Fibroblast of lung (primary cell): ENCODE data around the gene LRMDA. TPM values are rescaled to one million over a fixed set of nuclear protein-coding genes. Genes with fewer than 3 reads are reported as not detected.
A peak's percentile ranks its signal among the peaks of the same experiment; 100 is the strongest.

Experiments
- DNase-seq, 2 donors: peaks; one replicate each; pipeline versions ENCODE4 v3.0.0 to v3.0.0-alpha.2; 2010; ENCODE audit warnings: low read depth in 2 of 2
- H2AFZ ChIP-seq: 2 replicates; pipeline ENCODE4 v1.5.1; 2012; ENCODE audit warnings: low read length, control low read depth, inconsistent platforms
- H3K27ac ChIP-seq: 2 replicates; pipeline ENCODE4 v1.5.1; 2011; ENCODE audit warnings: low read length, control low read depth; ENCODE audit not compliant: insufficient read depth
- H3K27me3 ChIP-seq: 2 replicates; pipeline ENCODE4 v1.5.1; 2011; ENCODE audit warnings: mild to moderate bottlenecking, low read length; ENCODE audit not compliant: control insufficient read depth, insufficient read depth
- H3K36me3 ChIP-seq: 2 replicates; pipeline ENCODE4 v1.5.1; 2011; ENCODE audit warnings: low read length; ENCODE audit not compliant: control insufficient read depth, insufficient read depth
- H3K4me1 ChIP-seq: 2 replicates; pipeline ENCODE4 v1.5.1; 2011; ENCODE audit warnings: low read length; ENCODE audit not compliant: control insufficient read depth, insufficient read depth; ENCODE audit errors: extremely low read depth
- H3K4me2 ChIP-seq: 2 replicates; pipeline ENCODE4 v1.5.1; 2011; ENCODE audit warnings: low read length, control low read depth; ENCODE audit not compliant: insufficient read depth; ENCODE audit errors: extremely low read depth
- H3K4me3 ChIP-seq, 4 experiments: fragments of 200-600 bp in 1 of 4; sonication (generic) in 1 of 4; replicated peaks in 1 of 4; 2 replicates each; pipeline ENCODE4 v1.5.1; 2011 to 2016; ENCODE audit warnings: low read length in 4 of 4, low read depth in 3 of 4, mild to moderate bottlenecking in 3 of 4, control low read depth in 2 of 4, inconsistent platforms in 1 of 4, mixed read lengths in 1 of 4; ENCODE audit not compliant: insufficient read depth in 1 of 4; ENCODE audit errors: control extremely low read depth in 1 of 4
- H3K79me2 ChIP-seq: 2 replicates; pipeline ENCODE4 v1.5.1; 2012; ENCODE audit warnings: mild to moderate bottlenecking, low read length, inconsistent platforms; ENCODE audit not compliant: control insufficient read depth, insufficient read depth
- H3K9ac ChIP-seq: 2 replicates; pipeline ENCODE4 v1.5.1; 2011; ENCODE audit warnings: mild to moderate bottlenecking, low read length, control low read depth; ENCODE audit not compliant: insufficient read depth
- H3K9me3 ChIP-seq: 2 replicates; pipeline ENCODE4 v1.5.1; 2012; ENCODE audit warnings: low read depth, low read length; ENCODE audit not compliant: control insufficient read depth, insufficient read depth
- H4K20me1 ChIP-seq: 2 replicates; pipeline ENCODE4 v1.5.1; 2011; ENCODE audit warnings: low read length; ENCODE audit not compliant: control insufficient read depth, insufficient read depth; ENCODE audit errors: extremely low read depth
- EZH2 ChIP-seq: IDR thresholded peaks from 2 replicates; pipeline ENCODE4 v1.5.1; 2012; ENCODE audit warnings: low read length, control low read depth, mild to moderate bottlenecking; ENCODE audit errors: missing control alignments
- polyA plus RNA-seq, 2 donors: library from polyadenylated mRNA; depleted of rRNA in 1 of 2; stranded (reverse) in 1 of 2; unstranded in 1 of 2; fragments of >200 nt; gene quantifications; 2 replicates each; pipeline ENCODE4 v1.2.1, GENCODE V29; 2011 to 2012; ENCODE audit warnings: missing spikeins in 1 of 2
- total RNA-seq: library from RNA; depleted of rRNA; stranded (reverse); fragments of >200 nt; gene quantifications from 2 replicates; pipeline ENCODE4 v1.2.1, GENCODE V29; 2014
- TF ChIP-seq, protein P1 (sequence below), 2 donors: IDR thresholded peaks in 1 of 2; conservative IDR thresholded peaks in 1 of 2; 1 replicate in 1 of 2; 2 replicates in 1 of 2; pipeline ENCODE4 v1.5.1; 2011 to 2012; ENCODE audit warnings: low read length in 2 of 2, control low read depth in 1 of 2, inconsistent platforms in 1 of 2, low read depth in 1 of 2, mild to moderate bottlenecking in 1 of 2

LRMDA gene
- total and polyA plus RNA-seq, 2 donors (not counting 1 experiment from before 2014, with no cell fraction given): 1.7 to 2.0 TPM

- Histone ChIP-seq H3K9me3 (no peaks in the 10 kb centered on the region), H3K9ac (no peak overlapping the region), H3K4me1 (no peaks in the 10 kb centered on the region), H3K79me2 (no peaks in the 10 kb centered on the region), H3K27me3 (no peaks in the 10 kb centered on the region), H2AFZ (no peak overlapping the region), H3K4me3 (no peak overlapping the region), H3K36me3 (no peaks in the 10 kb centered on the region), H4K20me1 (no peaks in the 10 kb centered on the region), H3K4me2 (no peak overlapping the region), H3K27ac (no peak overlapping the region)
- DNase-seq: peak; percentile 27 to 56
- no peak for TF ChIP-seq EZH2
- TF ChIP-seq, protein P1, sequence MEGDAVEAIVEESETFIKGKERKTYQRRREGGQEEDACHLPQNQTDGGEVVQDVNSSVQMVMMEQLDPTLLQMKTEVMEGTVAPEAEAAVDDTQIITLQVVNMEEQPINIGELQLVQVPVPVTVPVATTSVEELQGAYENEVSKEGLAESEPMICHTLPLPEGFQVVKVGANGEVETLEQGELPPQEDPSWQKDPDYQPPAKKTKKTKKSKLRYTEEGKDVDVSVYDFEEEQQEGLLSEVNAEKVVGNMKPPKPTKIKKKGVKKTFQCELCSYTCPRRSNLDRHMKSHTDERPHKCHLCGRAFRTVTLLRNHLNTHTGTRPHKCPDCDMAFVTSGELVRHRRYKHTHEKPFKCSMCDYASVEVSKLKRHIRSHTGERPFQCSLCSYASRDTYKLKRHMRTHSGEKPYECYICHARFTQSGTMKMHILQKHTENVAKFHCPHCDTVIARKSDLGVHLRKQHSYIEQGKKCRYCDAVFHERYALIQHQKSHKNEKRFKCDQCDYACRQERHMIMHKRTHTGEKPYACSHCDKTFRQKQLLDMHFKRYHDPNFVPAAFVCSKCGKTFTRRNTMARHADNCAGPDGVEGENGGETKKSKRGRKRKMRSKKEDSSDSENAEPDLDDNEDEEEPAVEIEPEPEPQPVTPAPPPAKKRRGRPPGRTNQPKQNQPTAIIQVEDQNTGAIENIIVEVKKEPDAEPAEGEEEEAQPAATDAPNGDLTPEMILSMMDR (conservative IDR thresholded peaks at IDR 0.05 in 1 of 2, IDR thresholded peaks at IDR 0.05 in 1 of 2; ENCODE audit: low read depth in 1 of 2, low read length in 2 of 2): no peak
Measured at GRCh38 chr10:76456197-76456596, 1024.8 kb downstream of the LRMDA start.

- DNase-seq: peak in 1 of 2 donors; percentile 20
- Histone ChIP-seq H3K4me1 (no peaks in the 10 kb centered on the region), H3K27ac (no peak overlapping the region), H4K20me1 (no peaks in the 10 kb centered on the region), H3K36me3 (no peaks in the 10 kb centered on the region), H3K27me3 (no peaks in the 10 kb centered on the region), H3K4me2 (no peak overlapping the region), H3K79me2 (no peaks in the 10 kb centered on the region), H3K9me3 (no peaks in the 10 kb centered on the region), H2AFZ (no peak overlapping the region), H3K4me3 (no peak overlapping the region), H3K9ac (no peak overlapping the region)
- TF ChIP-seq, protein P1 (conservative IDR thresholded peaks at IDR 0.05 in 1 of 2, IDR thresholded peaks at IDR 0.05 in 1 of 2; ENCODE audit: low read depth in 1 of 2, low read length in 2 of 2): no peak
Measured at GRCh38 chr10:76459016-76459730, 1027.7 kb downstream of the LRMDA start.

GRCh38 chr10:76461024-76461423, 1029.6 kb downstream of the LRMDA start:
- H3K9me3 ChIP-seq: no peaks in the 10 kb centered on the region
- no peak overlapping the region for H3K4me2 ChIP-seq
- no peak overlapping the region for H3K9ac ChIP-seq
- H3K4me1 ChIP-seq: no peaks in the 10 kb centered on the region
- H4K20me1 ChIP-seq: no peaks in the 10 kb centered on the region
- H3K4me3 ChIP-seq: no peak overlapping the region
- TF ChIP-seq, protein P1 (conservative IDR thresholded peaks at IDR 0.05 in 1 of 2, IDR thresholded peaks at IDR 0.05 in 1 of 2; ENCODE audit: low read depth in 1 of 2, low read length in 2 of 2): no peak
- TF ChIP-seq EZH2: no peak
- no peak overlapping the region for H2AFZ ChIP-seq
- no peaks in the 10 kb centered on the region for H3K79me2 ChIP-seq
- H3K27ac ChIP-seq: no peak overlapping the region
- DNase-seq: no peak
- no peaks in the 10 kb centered on the region for H3K36me3 ChIP-seq
- no peaks in the 10 kb centered on the region for H3K27me3 ChIP-seq
